ENCODE measurements around the gene HLA-DMB.

Gene HLA-DMB

DNA sequence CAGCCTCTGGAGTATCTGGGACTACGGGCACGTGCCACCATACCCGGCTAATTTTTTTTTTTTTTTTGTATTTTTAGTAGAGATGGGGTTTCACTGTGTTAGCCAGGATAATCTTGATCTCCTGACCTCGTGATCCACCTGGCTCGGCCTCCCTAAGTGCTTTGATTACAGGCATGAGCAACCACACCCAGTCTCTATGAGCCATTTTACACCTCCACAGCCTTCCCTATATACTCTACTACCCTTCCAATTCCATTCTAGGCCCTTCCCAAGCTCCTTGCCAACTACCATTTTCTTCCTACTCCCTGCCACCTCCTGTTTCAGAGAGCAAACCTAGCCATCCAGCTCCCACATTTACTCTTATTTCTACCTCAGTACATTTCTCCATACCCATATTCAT is 19.7 kb upstream of the HLA-DMB start:
- no peak overlapping the region for H3K4me2 ChIP-seq
- H3K4me1 ChIP-seq (ENCODE audit: low read depth, poor library complexity, severe bottlenecking), result peaks cover 10% of the 10 kb centered on the region
- no peaks in the 10 kb centered on the region for H3K36me3 ChIP-seq (ENCODE audit: insufficient read depth)
- H3K79me2 ChIP-seq (ENCODE audit: insufficient read depth, low read depth), result no peaks in the 10 kb centered on the region
- no peaks in the 10 kb centered on the region for H3K27me3 ChIP-seq (ENCODE audit: insufficient read depth, low read depth)
- TF ChIP-seq, protein P1, sequence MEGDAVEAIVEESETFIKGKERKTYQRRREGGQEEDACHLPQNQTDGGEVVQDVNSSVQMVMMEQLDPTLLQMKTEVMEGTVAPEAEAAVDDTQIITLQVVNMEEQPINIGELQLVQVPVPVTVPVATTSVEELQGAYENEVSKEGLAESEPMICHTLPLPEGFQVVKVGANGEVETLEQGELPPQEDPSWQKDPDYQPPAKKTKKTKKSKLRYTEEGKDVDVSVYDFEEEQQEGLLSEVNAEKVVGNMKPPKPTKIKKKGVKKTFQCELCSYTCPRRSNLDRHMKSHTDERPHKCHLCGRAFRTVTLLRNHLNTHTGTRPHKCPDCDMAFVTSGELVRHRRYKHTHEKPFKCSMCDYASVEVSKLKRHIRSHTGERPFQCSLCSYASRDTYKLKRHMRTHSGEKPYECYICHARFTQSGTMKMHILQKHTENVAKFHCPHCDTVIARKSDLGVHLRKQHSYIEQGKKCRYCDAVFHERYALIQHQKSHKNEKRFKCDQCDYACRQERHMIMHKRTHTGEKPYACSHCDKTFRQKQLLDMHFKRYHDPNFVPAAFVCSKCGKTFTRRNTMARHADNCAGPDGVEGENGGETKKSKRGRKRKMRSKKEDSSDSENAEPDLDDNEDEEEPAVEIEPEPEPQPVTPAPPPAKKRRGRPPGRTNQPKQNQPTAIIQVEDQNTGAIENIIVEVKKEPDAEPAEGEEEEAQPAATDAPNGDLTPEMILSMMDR (conservative IDR thresholded peaks at IDR 0.05; ENCODE audit: low read depth, low read length), result no peak
- H3K27ac ChIP-seq, result no peak overlapping the region
- H3K9ac ChIP-seq, result no peak overlapping the region
- no peak overlapping the region for H3K4me3 ChIP-seq (IDR thresholded peaks at IDR 0.05; ENCODE audit: insufficient read depth, low read depth, low read length)
- H4K20me1 ChIP-seq (ENCODE audit: insufficient read depth), result no peaks in the 10 kb centered on the region
- no peak overlapping the region for H2AFZ ChIP-seq (ENCODE audit: low read depth)

DNA sequence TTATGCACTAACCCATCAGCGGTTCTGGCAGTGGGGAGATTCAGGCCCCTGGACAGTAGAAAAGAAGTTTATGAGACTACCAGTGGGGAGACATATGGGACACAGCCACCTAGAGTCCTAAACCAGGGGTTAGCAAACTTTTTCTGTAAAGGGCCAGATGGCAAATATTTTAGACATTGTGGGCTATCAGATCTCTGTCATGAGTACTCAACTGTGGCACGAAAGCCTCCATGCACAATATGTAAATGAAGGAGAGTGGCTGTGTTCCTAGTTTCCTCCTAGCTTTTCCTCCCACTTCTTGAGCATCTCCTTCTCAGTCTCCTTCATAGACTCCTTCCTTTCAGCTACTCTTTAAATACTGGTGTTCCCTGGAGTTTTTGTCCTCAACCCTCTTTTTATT is 15.3 kb upstream of the HLA-DMB start:
- H3K4me2 ChIP-seq, result no peak overlapping the region
- H4K20me1 ChIP-seq (ENCODE audit: insufficient read depth), result no peaks in the 10 kb centered on the region
- no peak overlapping the region for H2AFZ ChIP-seq (ENCODE audit: low read depth)
- no peaks in the 10 kb centered on the region; the same call in 1 of the 2 replicates for H3K79me2 ChIP-seq (ENCODE audit: insufficient read depth, low read depth)
- peaks cover 28% of the 10 kb centered on the region for H3K4me1 ChIP-seq (ENCODE audit: low read depth, poor library complexity, severe bottlenecking)
- H3K36me3 ChIP-seq (ENCODE audit: insufficient read depth), result no peaks in the 10 kb centered on the region
- TF ChIP-seq, protein P1 (conservative IDR thresholded peaks at IDR 0.05; ENCODE audit: low read depth, low read length), result no peak
- H3K4me3 ChIP-seq (IDR thresholded peaks at IDR 0.05; ENCODE audit: insufficient read depth, low read depth, low read length), result no peak overlapping the region
- H3K27me3 ChIP-seq (ENCODE audit: insufficient read depth, low read depth), result no peaks in the 10 kb centered on the region
- H3K27ac ChIP-seq, result no peak overlapping the region
- H3K9ac ChIP-seq, result no peak overlapping the region

DNA sequence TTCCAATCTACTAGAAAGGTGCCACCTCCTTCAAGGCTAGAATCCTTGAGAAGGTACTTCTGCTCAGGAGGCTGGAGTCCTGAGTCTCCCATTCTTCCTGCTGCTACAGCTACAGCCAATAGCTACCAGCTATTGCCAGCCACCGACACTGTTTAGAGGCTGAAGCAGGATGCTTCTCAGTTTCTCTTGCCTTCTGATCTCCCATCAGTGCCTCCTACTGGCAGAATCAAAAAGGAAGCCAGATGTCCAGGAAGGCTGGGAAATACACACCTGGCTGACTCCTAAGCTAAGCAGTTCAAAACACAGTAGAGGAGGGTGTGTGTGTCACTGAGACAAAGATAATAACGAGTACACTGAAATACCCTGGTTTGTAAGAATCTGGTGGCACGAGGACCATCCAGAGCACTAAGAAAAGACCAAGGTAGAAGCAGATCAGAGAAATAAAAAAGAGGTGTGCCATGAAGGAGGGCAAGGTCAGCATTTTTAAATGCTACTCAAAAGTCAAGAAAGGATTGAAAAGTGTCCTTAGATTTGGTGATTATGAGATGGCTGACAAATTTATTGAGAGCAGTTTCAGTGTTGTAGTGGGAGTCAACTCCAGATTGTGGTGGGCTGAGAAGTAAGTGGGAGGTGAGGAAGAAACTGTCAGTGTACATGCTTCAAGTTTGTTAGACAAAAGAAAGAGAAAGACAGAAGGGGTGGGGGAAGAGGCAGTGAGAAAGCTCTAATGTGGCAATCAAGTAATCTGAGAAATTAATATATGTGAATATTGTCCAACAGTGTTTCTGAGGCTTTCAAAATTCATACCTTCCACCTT is 14.4 kb upstream of the HLA-DMB start:
- TF ChIP-seq, protein P1 (conservative IDR thresholded peaks at IDR 0.05; ENCODE audit: low read depth, low read length), result peak; percentile 72
- H3K9ac ChIP-seq, result no peak overlapping the region
- peaks cover 28% of the 10 kb centered on the region for H3K4me1 ChIP-seq (ENCODE audit: low read depth, poor library complexity, severe bottlenecking)
- no peak overlapping the region for H3K4me3 ChIP-seq (IDR thresholded peaks at IDR 0.05; ENCODE audit: insufficient read depth, low read depth, low read length)
- H3K36me3 ChIP-seq (ENCODE audit: insufficient read depth), result no peaks in the 10 kb centered on the region
- no peak overlapping the region for H2AFZ ChIP-seq (ENCODE audit: low read depth)
- no peaks in the 10 kb centered on the region for H4K20me1 ChIP-seq (ENCODE audit: insufficient read depth)
- no peaks in the 10 kb centered on the region; the same call in 1 of the 2 replicates for H3K79me2 ChIP-seq (ENCODE audit: insufficient read depth, low read depth)
- no peaks in the 10 kb centered on the region for H3K27me3 ChIP-seq (ENCODE audit: insufficient read depth, low read depth)
- H3K27ac ChIP-seq, result no peak overlapping the region
- H3K4me2 ChIP-seq, result peak overlapping the region; percentile 6; the same call in 1 of the 2 replicates

DNA sequence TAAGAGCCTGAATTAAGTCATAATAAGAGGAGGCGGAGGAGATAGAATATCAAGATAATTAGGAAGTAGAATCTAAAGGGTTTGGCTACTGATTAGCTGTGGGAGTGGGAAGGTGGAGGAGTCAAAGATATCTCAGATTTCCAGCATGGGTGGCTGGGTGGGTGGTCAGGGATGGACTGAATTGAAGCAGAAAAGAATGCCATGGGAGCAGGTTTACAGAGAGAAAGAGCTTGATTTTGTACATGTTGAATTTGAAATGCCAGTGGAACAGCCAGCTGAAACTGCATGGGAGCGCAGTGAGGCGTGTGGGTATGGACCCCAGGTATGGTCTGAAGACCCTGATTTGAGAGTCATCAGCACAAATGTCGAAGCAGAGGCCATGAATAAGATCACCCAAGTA is 13.4 kb upstream of the HLA-DMB start:
- Histone ChIP-seq H3K27ac (no peak overlapping the region), H3K4me3 (IDR thresholded peaks at IDR 0.05; ENCODE audit: insufficient read depth, low read depth, low read length) (no peak overlapping the region), H4K20me1 (ENCODE audit: insufficient read depth) (no peaks in the 10 kb centered on the region), H3K4me1 (ENCODE audit: low read depth, poor library complexity, severe bottlenecking) (peaks cover 28% of the 10 kb centered on the region), H3K79me2 (ENCODE audit: insufficient read depth, low read depth) (no peaks in the 10 kb centered on the region; the same call in 1 of the 2 replicates), H3K36me3 (ENCODE audit: insufficient read depth) (no peaks in the 10 kb centered on the region), H2AFZ (ENCODE audit: low read depth) (no peak overlapping the region), H3K27me3 (ENCODE audit: insufficient read depth, low read depth) (no peaks in the 10 kb centered on the region), H3K4me2 (no peak overlapping the region), H3K9ac (no peak overlapping the region)
- TF ChIP-seq, protein P1 (conservative IDR thresholded peaks at IDR 0.05; ENCODE audit: low read depth, low read length), result no peak
